HepG2 (cell line): ENCODE measurements around the gene CDC34. TPM values are rescaled to one million over a fixed set of nuclear protein-coding genes. Genes with fewer than 3 reads are reported as not detected.

ENCODE experiments used
- ATAC-seq: fragments of 200-7000 bp; cut with Tn5 transposase; 3 replicates; pipeline ENCODE4 v1.9.1; 2020; ENCODE audit warnings: mild to moderate bottlenecking, moderate library complexity
- BruUV-seq: library from RNA; stranded (reverse); fragments of 400-500 nt; replicated peaks from 2 replicates; lab custom pipeline; 2021; lab: Mats Ljungman, UMichigan
- CTCF ChIA-PET: fragments of 300-600 bp; formaldehyde crosslinking; extraction: SDS; loops from one replicate; lab custom pipeline; 2021; ENCODE audit warnings: low total read pairs, inconsistent platforms, low intra/inter-chr PET ratio; lab: Yijun Ruan, JAX
- POLR2A ChIA-PET: fragments of 350-600 bp; sonication (Branson Sonifier 250); formaldehyde crosslinking; loops from one replicate; lab custom pipeline; 2020; ENCODE audit warnings: antibody characterized with exemption, inconsistent platforms; lab: Yijun Ruan, JAX
- DNase-seq: peaks from one replicate; pipeline ENCODE4 v3.0.0-alpha.2; 2015; ENCODE audit warnings: low spot score
- FAIRE-seq: peaks from 3 replicates; lab custom pipeline; 2011; peaks lifted over from hg19 to GRCh38; lab: Jason Lieb, UNC
- H2AFZ ChIP-seq: one replicate; pipeline ENCODE4 v1.6.1; 2011; ENCODE audit warnings: low read length, inconsistent platforms
- H3K27ac ChIP-seq: fragments of 300-600 bp; 3 replicates; pipeline ENCODE4 v1.8.0; 2011; ENCODE audit warnings: mixed run types, mild to moderate bottlenecking, mixed read lengths, low read length, inconsistent platforms; ENCODE audit not compliant: insufficient read depth; ENCODE audit errors: extremely low read length
- H3K27me3 ChIP-seq, 2 experiments: fragments of 200-600 bp in 1 of 2; 2 replicates in 1 of 2; 3 replicates in 1 of 2; pipeline versions ENCODE4 v1.6.0 to v1.8.0; 2011; ENCODE audit warnings: low read length in 2 of 2, mild to moderate bottlenecking in 2 of 2, moderate library complexity in 2 of 2, inconsistent platforms in 1 of 2; ENCODE audit not compliant: insufficient read depth in 2 of 2, control insufficient read depth in 1 of 2
- H3K36me3 ChIP-seq, 2 experiments: fragments of 200-600 bp in 1 of 2; replicated peaks in 1 of 2; 2 replicates in 1 of 2; 3 replicates in 1 of 2; pipeline versions ENCODE4 v1.5.1 to v1.8.0; 2011; ENCODE audit warnings: low read length in 2 of 2, inconsistent platforms in 1 of 2; ENCODE audit not compliant: insufficient read depth in 2 of 2, control insufficient read depth in 1 of 2
- H3K4me1 ChIP-seq: 2 replicates; pipeline ENCODE4 v1.5.1; 2012; ENCODE audit warnings: low read length, inconsistent platforms; ENCODE audit not compliant: insufficient read depth
- H3K4me2 ChIP-seq: 2 replicates; pipeline ENCODE4 v1.6.0; 2011; ENCODE audit warnings: low read depth, low read length, inconsistent platforms
- H3K4me3 ChIP-seq, 3 experiments: fragments of 200-600 bp in 1 of 3; sonication (generic), shearing (Covaris generic) in 1 of 3; replicated peaks in 1 of 3; 2 replicates each; pipeline ENCODE4 v1.5.1; 2011 to 2016; ENCODE audit warnings: low read length in 3 of 3, inconsistent platforms in 2 of 3, low read depth in 2 of 3, mild to moderate bottlenecking in 2 of 3, control low read depth in 1 of 3, mixed read lengths in 1 of 3; ENCODE audit not compliant: insufficient read depth in 1 of 3
- H3K79me2 ChIP-seq: one replicate; pipeline ENCODE4 v1.6.1; 2011; ENCODE audit warnings: low read length, inconsistent platforms; ENCODE audit not compliant: insufficient read depth
- H3K9ac ChIP-seq: 2 replicates; pipeline ENCODE4 v1.6.0; 2011; ENCODE audit warnings: mild to moderate bottlenecking, low read depth, low read length, inconsistent platforms; ENCODE audit not compliant: insufficient read depth
- H3K9me3 ChIP-seq: 2 replicates; pipeline ENCODE4 v1.5.1; 2012; ENCODE audit warnings: mild to moderate bottlenecking, low read length
- H4K20me1 ChIP-seq: 2 replicates; pipeline ENCODE4 v1.6.0; 2011; ENCODE audit warnings: inconsistent platforms, mild to moderate bottlenecking, low read length, moderate library complexity; ENCODE audit not compliant: insufficient read depth
- CTCF ChIP-seq: sonication (generic); formaldehyde crosslinking; IDR thresholded peaks from 2 replicates; pipeline ENCODE4 v1.5.0; 2020; ENCODE audit warnings: mild to moderate bottlenecking, missing genetic modification reagents, moderate library complexity
- ETV5 ChIP-seq: IDR thresholded peaks from 2 replicates; pipeline ENCODE4 v1.6.1; 2018; ENCODE audit warnings: missing biosample characterization, missing genetic modification reagents, inconsistent platforms, borderline replicate concordance
- FOXC1 ChIP-seq: sonication (generic); formaldehyde crosslinking; IDR thresholded peaks from 2 replicates; pipeline ENCODE4 v1.8.0; 2022; ENCODE audit warnings: mild to moderate bottlenecking, missing genetic modification reagents, borderline replicate concordance
- HDAC1 ChIP-seq: sonication (generic); formaldehyde crosslinking; IDR thresholded peaks from 2 replicates; pipeline ENCODE4 v1.5.1; 2020; ENCODE audit warnings: mild to moderate bottlenecking, missing genetic modification reagents
- KLF6 ChIP-seq: IDR thresholded peaks from 2 replicates; pipeline ENCODE4 v1.8.0; 2016; ENCODE audit warnings: missing biosample characterization, missing genetic modification reagents
- NR2F6 ChIP-seq, 2 experiments: IDR thresholded peaks; 2 replicates each; pipeline ENCODE4 v1.6.1; 2016; ENCODE audit warnings: antibody characterized with exemption in 1 of 2, mild to moderate bottlenecking in 1 of 2
- NRL ChIP-seq: sonication (generic); formaldehyde crosslinking; IDR thresholded peaks from 2 replicates; pipeline ENCODE4 v1.5.0; 2020; ENCODE audit warnings: missing genetic modification reagents, mild to moderate bottlenecking, moderate library complexity, borderline replicate concordance
- SP5 ChIP-seq: IDR thresholded peaks from 2 replicates; pipeline ENCODE4 v1.6.1; 2016; ENCODE audit warnings: low read depth, borderline replicate concordance
- ZFY ChIP-seq: sonication (generic); formaldehyde crosslinking; IDR thresholded peaks from 2 replicates; pipeline ENCODE4 v1.4.0; 2020; ENCODE audit warnings: missing genetic modification reagents
- ZNF225 ChIP-seq: sonication (generic); formaldehyde crosslinking; IDR thresholded peaks from 2 replicates; pipeline ENCODE4 v1.4.0; 2020; ENCODE audit warnings: mild to moderate bottlenecking, missing genetic modification reagents
- ZNF556 ChIP-seq: sonication (generic); formaldehyde crosslinking; IDR thresholded peaks from 2 replicates; pipeline ENCODE4 v1.4.0; 2020; ENCODE audit warnings: mild to moderate bottlenecking, missing genetic modification reagents, borderline replicate concordance
- ZNF609 ChIP-seq: sonication (generic); formaldehyde crosslinking; IDR thresholded peaks from 2 replicates; pipeline ENCODE4 v1.4.0; 2020; ENCODE audit warnings: mild to moderate bottlenecking, missing genetic modification reagents, borderline replicate concordance
- WGBS: methylation state at CpG from one replicate; pipeline ENCODE4 v1.1.6; 2017; ENCODE audit warnings: low lambda C conversion rate; 5-methylcytosine and 5-hydroxymethylcytosine counted together
- in situ Hi-C: cut with HindIII; loops from 2 replicates; pipeline ENCODE4 v1.10.0; 2017; ENCODE audit warnings: low pct_unique_long_range_greater_than_20kb; ENCODE audit not compliant: extremely low pct_ligation_motif_present
- intact Hi-C: fragments of 100-400 bp; cut with micrococcal nuclease; formaldehyde crosslinking; loops from one replicate; pipeline ENCODE4 v1.10.0; 2022; ENCODE audit not compliant: unreplicated experiment
- polyA plus RNA-seq, 8 experiments: library from polyadenylated mRNA; depleted of rRNA in 3 of 8; stranded (reverse) in 7 of 8; unstranded in 1 of 8; fragments of >200 nt; fragmentation: Illumina TruSeq in 4 of 8; extraction: Trizol in 4 of 8; gene quantifications; 2 replicates each; pipeline versions ENCODE4 v1.2.1 to v1.2.3, GENCODE V29; 2011 to 2016; ENCODE audit warnings: low read depth in 4 of 8, missing spikeins in 1 of 8, mixed read lengths in 1 of 8; ENCODE audit not compliant: insufficient read depth in 1 of 8
- total RNA-seq, 5 experiments: library from RNA; depleted of rRNA; stranded (reverse); fragments of >200 nt; fragmentation: Illumina TruSeq; extraction: Trizol; gene quantifications; 2 replicates each; pipeline ENCODE4 v1.2.3, GENCODE V29; 2016; ENCODE audit warnings: low read depth in 1 of 5

CDC34 gene
- total and polyA plus RNA-seq, 2 of the 13 experiments (the other 11 are each of a cell fraction or from before 2014, with no cell fraction given) = 138 to 150 TPM

- FAIRE-seq = peak; percentile 65
- in situ Hi-C loops = no loop called here
- TF ChIP-seq ETV5 (peak; percentile 33; the same call in 1 of the 2 replicates), CTCF (peak; percentile 99), HDAC1 (CRISPR knock-in tag) (peak; percentile 71), SP5 (CRISPR knock-in tag) (no peak; the same call in 1 of the 2 replicates), KLF6 (CRISPR knock-in tag) (0 out of 2 replicates have a peak, but pooled peaks have one; percentile 46), ZFY (CRISPR knock-in tag) (peak; percentile 68), ZNF609 (peak; percentile 36; the same call in 1 of the 2 replicates), ZNF225 (CRISPR knock-in tag) (0 out of 2 replicates have a peak, but pooled peaks have one; percentile 51), FOXC1 (CRISPR knock-in tag) (peak; percentile 79; the same call in 1 of the 2 replicates), NR2F6 (IDR thresholded peaks at IDR 0.05) (peak; percentile 18; the same call in 1 of the 2 replicates), NR2F6 (CRISPR knock-in tag; IDR thresholded peaks at IDR 0.05) (peak; percentile 50; the same call in 1 of the 2 replicates), NRL (CRISPR knock-in tag) (peak; percentile 21; the same call in 1 of the 2 replicates), ZNF556 (peak; percentile 56; the same call in 1 of the 2 replicates)
Measured at GRCh38 chr19:510606-511100, 20.9 kb upstream of the CDC34 start.

More at GRCh38 chr19:510606-511100, 20.9 kb upstream of the CDC34 start:
- peaks cover 44% of the 10 kb centered on the region for H3K4me1 ChIP-seq
- ATAC-seq (peak; percentile 50), DNase-seq (peak; percentile 82)
- H3K27ac ChIP-seq = peak overlapping the region; percentile 39
- H3K36me3 ChIP-seq = no peaks in the 10 kb centered on the region
- H3K9me3 ChIP-seq = no peaks in the 10 kb centered on the region
- no peak overlapping the region for H2AFZ ChIP-seq
- intact Hi-C loops = no loop called here
- ChIA-PET POLR2A (interaction anchor here (0.9 to 1.8 kb wide), 7 partner anchors 10 to 170 kb away, joined by 3 to 32 read pairs (median 6); partner anchors contain the start of gene CDC34), CTCF (interaction anchor here (1.0 to 1.6 kb wide), 4 partner anchors 15 to 127 kb away, joined by 5 to 16 read pairs (median 7); partner anchors contain the start of gene CDC34)
- H3K27me3 ChIP-seq = no peaks in the 10 kb centered on the region
- no peaks in the 10 kb centered on the region for H3K79me2 ChIP-seq
- no peaks in the 10 kb centered on the region; the same call in 1 of the 2 replicates for H4K20me1 ChIP-seq
- H3K4me2 ChIP-seq = peak overlapping the region; percentile 34
- 16% methylated on average over 21 of the region's 21 CpGs for WGBS
- no peak overlapping the region; a peak in 1 of 6 replicates for H3K4me3 ChIP-seq
- H3K9ac ChIP-seq = no peak overlapping the region
- BruUV-seq = no TSS peak
